ENCODE measurements around the gene MMP15. TPM values are rescaled to one million over a fixed set of nuclear protein-coding genes. Genes with fewer than 3 reads are reported as not detected.
A peak's percentile ranks its signal among the peaks of the same experiment; 100 is the strongest.

Gene MMP15
- total and polyA plus RNA-seq, 12 donors: 24.4 to 88.4 (median 58.1) TPM

- TF ChIP-seq, protein P1, sequence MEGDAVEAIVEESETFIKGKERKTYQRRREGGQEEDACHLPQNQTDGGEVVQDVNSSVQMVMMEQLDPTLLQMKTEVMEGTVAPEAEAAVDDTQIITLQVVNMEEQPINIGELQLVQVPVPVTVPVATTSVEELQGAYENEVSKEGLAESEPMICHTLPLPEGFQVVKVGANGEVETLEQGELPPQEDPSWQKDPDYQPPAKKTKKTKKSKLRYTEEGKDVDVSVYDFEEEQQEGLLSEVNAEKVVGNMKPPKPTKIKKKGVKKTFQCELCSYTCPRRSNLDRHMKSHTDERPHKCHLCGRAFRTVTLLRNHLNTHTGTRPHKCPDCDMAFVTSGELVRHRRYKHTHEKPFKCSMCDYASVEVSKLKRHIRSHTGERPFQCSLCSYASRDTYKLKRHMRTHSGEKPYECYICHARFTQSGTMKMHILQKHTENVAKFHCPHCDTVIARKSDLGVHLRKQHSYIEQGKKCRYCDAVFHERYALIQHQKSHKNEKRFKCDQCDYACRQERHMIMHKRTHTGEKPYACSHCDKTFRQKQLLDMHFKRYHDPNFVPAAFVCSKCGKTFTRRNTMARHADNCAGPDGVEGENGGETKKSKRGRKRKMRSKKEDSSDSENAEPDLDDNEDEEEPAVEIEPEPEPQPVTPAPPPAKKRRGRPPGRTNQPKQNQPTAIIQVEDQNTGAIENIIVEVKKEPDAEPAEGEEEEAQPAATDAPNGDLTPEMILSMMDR (IDR thresholded peaks at IDR 0.05): no peak
- Histone ChIP-seq H3K27ac (peak overlapping the region in 8 of 10 donors; percentile 40 to 87 (median 80)), H3K9me3 (no peaks in the 10 kb centered on the region), H3K27me3 (no peaks in the 10 kb centered on the region), H3K4me1 (peaks cover 4 to 53% (median 35%) of the 10 kb centered on the region in 9 donors), H3K4me3 (no peak overlapping the region), H3K36me3 (peaks cover 0 to 47% (median 14%) of the 10 kb centered on the region in 9 donors)
- ATAC-seq (peak in 1 of 8 donors; percentile 8), DNase-seq (no peak)
- 74 to 76% methylated on average over 16 of the region's 16 CpGs for WGBS, 2 donors
- intact Hi-C loops (cut with DNase I): no loop called here
These were observed 20.7 kb downstream of the MMP15 start for GRCh38 chr16:58046054-58046881.

GRCh38 chr16:58046936-58047335 is 21.4 kb downstream of the MMP15 start:
- no peaks in the 10 kb centered on the region for H3K27me3 ChIP-seq
- H3K27ac ChIP-seq: peak overlapping the region; percentile 40 to 87 (median 74)
- 37 to 46% methylated on average over 6 of the region's 6 CpGs for WGBS, 2 donors
- peaks cover 4 to 55% (median 35%) of the 10 kb centered on the region in 9 donors for H3K4me1 ChIP-seq
- H3K36me3 ChIP-seq: peaks cover 0 to 40% (median 12%) of the 10 kb centered on the region in 9 donors
- DNase-seq: no peak
- peak in 4 of 8 donors; percentile 8 to 21 (median 10) for ATAC-seq
- TF ChIP-seq, protein P1 (IDR thresholded peaks at IDR 0.05): no peak
- H3K4me3 ChIP-seq: no peak overlapping the region
- intact Hi-C loops (cut with DNase I): no loop called here
- no peaks in the 10 kb centered on the region for H3K9me3 ChIP-seq

DNA sequence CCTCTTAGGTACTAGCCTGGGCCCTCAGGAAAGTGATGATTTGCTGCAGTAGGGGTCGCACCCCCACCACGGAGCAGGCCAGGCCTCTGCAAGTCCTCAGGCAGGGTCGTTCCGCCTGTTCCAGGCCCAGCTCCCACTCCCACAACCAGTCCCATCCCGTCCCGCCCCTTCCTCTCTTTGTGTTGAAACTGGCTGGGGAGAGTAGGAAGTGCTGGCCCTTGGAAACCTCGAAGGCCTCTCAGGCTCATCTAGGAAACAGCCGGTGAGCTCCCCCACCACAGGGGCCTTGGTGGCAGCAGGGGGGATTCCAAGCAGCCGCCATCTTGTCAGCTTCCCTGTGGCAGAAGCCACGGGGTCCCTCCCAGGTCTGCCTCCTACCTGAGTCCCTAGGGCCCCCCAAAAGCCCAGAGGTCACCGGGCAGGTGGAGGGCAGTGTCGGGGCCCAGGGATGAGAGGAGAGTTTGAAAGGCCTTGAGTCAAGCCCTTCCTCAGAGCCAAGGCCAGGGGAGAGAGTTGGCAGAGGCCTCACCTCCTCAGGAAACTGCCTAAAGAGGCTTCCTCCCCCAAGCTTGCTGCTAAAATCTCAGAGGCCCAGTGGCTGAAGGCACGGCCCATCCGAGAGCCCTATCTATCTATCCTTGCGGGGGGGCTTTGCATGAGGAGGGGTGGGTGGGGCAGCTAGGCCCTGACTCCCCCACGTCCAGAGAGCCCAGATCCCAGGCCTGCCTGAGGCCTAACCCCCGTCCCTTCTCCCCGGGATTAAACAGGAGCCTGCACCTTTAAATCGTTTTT is 22.2 kb downstream of the MMP15 start:
- peaks cover 4 to 59% (median 35%) of the 10 kb centered on the region in 9 donors for H3K4me1 ChIP-seq
- no peak overlapping the region for H3K4me3 ChIP-seq
- WGBS, 2 donors: 52 to 54% methylated on average over 19 of the region's 19 CpGs
- peak overlapping the region; percentile 40 to 87 (median 76) for H3K27ac ChIP-seq
- TF ChIP-seq, protein P1 (IDR thresholded peaks at IDR 0.05): peak in 5 of 9 donors; percentile 11 to 52 (median 26)
- H3K36me3 ChIP-seq: peaks cover 0 to 32% (median 8%) of the 10 kb centered on the region in 9 donors
- H3K9me3 ChIP-seq: no peaks in the 10 kb centered on the region
- intact Hi-C loops (cut with DNase I): no loop called here
- DNase-seq: peak in 1 of 2 donors; percentile 65
- H3K27me3 ChIP-seq: no peaks in the 10 kb centered on the region
- peak; percentile 9 to 82 (median 58) for ATAC-seq
